Activated gamma-delta T cell (primary cell): ENCODE measurements around the gene LRRFIP2.

Experiments
- DNase-seq: peaks from one replicate; lab custom pipeline; 2025; lab: John Stamatoyannopoulos, UW

LRRFIP2 gene

GRCh38 chr3:37115446-37115845, 58.9 kb downstream of the LRRFIP2 start:
- no peak for DNase-seq

- DNase-seq, result no peak
Measured at GRCh38 chr3:37114251-37115145, 59.9 kb downstream of the LRRFIP2 start.

GRCh38 chr3:37112987-37113386, 61.4 kb downstream of the LRRFIP2 start:
- no peak for DNase-seq

GRCh38 chr3:37111199-37111598, 63.2 kb downstream of the LRRFIP2 start:
- no peak for DNase-seq

- no peak for DNase-seq
Measured at GRCh38 chr3:37107846-37108245, 66.5 kb downstream of the LRRFIP2 start.

- DNase-seq, result no peak
Measured at GRCh38 chr3:37103103-37103808, 71.1 kb downstream of the LRRFIP2 start.

- no peak for DNase-seq
Measured at GRCh38 chr3:37100411-37100810, 74.0 kb downstream of the LRRFIP2 start.

GRCh38 chr3:37099469-37099868, 74.9 kb downstream of the LRRFIP2 start:
- no peak for DNase-seq

- no peak for DNase-seq
Measured at GRCh38 chr3:37098884-37099283, 75.5 kb downstream of the LRRFIP2 start.

- DNase-seq, result no peak
Measured at GRCh38 chr3:37097776-37098175, 76.6 kb downstream of the LRRFIP2 start.

- DNase-seq, result no peak
Measured at GRCh38 chr3:37096975-37097374, 77.4 kb downstream of the LRRFIP2 start.

GRCh38 chr3:37096288-37096687, 78.1 kb downstream of the LRRFIP2 start:
- DNase-seq, result no peak

- no peak for DNase-seq
Measured at GRCh38 chr3:37094636-37095035, 79.7 kb downstream of the LRRFIP2 start.

GRCh38 chr3:37093481-37093880, 80.9 kb downstream of the LRRFIP2 start:
- no peak for DNase-seq

- no peak for DNase-seq
Measured at GRCh38 chr3:37092484-37092883, 81.9 kb downstream of the LRRFIP2 start.

- no peak for DNase-seq
Measured at GRCh38 chr3:37087870-37088269, 86.5 kb downstream of the LRRFIP2 start.

- DNase-seq, result no peak
Measured at GRCh38 chr3:37086918-37087317, 87.5 kb downstream of the LRRFIP2 start.

- DNase-seq, result no peak
Measured at GRCh38 chr3:37082317-37082716, 92.1 kb downstream of the LRRFIP2 start.

- DNase-seq, result no peak
Measured at GRCh38 chr3:37075955-37076354, 98.4 kb downstream of the LRRFIP2 start.

GRCh38 chr3:37074178-37074577, 100.2 kb downstream of the LRRFIP2 start:
- no peak for DNase-seq

GRCh38 chr3:37072892-37073291, 101.5 kb downstream of the LRRFIP2 start:
- no peak for DNase-seq

GRCh38 chr3:37071921-37072320, 102.5 kb downstream of the LRRFIP2 start:
- no peak for DNase-seq

GRCh38 chr3:37068031-37068430, 106.4 kb downstream of the LRRFIP2 start:
- DNase-seq, result no peak
